ENCODE data around the gene KLRF1. TPM values are rescaled to one million over a fixed set of nuclear protein-coding genes. Genes with fewer than 3 reads are reported as not detected.
"Not testable (repeated sequence)": the region's sequence is repeated elsewhere in the genome, so short reads cannot be mapped to it uniquely, and the experiment has no call there.

The KLRF1 gene
- total RNA-seq, 1 experiment from 2014 or later: not detected

DNA sequence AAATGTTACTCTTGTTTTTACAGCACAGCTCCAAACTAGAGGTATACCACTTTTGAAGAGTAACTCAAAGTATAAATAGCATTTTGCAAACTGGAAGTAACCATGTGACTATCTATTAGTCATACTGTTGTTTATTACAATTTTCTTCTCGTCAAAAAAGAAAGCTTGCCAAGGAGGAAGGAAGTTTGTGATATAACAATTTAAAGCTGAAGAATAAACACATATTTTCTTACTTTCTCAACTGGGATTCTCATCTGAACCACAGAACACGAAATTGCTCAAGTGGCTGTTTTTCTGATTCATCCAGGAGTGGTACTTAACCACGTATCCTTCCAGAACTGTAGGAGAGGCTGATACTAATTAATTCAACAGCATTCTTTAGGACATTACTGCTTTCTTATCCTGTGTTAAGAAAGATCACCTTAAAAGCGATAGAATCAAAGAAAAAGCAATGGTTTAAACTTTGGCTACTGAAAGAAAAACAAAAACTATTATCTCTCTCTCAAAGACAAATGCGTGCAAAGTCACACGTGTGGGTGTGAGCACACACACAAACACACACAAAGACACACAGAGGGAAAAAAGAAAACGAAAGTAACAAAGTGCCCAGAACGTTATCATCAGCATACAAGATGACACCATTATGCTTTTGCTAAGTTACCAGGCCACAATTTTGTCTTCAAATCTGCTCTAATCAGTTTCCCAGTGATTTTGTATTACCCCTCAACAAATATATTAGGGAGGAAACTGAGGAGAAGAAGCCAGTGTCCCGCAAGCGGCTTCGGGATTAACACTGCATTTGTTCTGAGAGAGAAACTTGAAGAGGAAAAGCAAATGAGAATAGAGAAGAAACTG lies 42.3 kb downstream of the KLRF1 start, which contains the start of gene CLEC2B:
CLEC2B (minus strand) TSS at position 48 of the 855 bp plus-strand sequence.
- DNase-seq (ENCODE audit: low read depth): peak; percentile 16

- no peak for DNase-seq (ENCODE audit: low read depth)
These were observed 43.1 kb downstream of the KLRF1 start for GRCh38 chr12:9870286-9870866.

GRCh38 chr12:9872162-9872561 lies 44.9 kb downstream of the KLRF1 start:
- DNase-seq (ENCODE audit: low read depth): no peak

- no peak for DNase-seq (ENCODE audit: low read depth)
These were observed 45.5 kb downstream of the KLRF1 start for GRCh38 chr12:9872742-9873141.

GRCh38 chr12:9876120-9876519 lies 48.8 kb downstream of the KLRF1 start:
- not testable (repeated sequence) for DNase-seq (ENCODE audit: low read depth)

DNA sequence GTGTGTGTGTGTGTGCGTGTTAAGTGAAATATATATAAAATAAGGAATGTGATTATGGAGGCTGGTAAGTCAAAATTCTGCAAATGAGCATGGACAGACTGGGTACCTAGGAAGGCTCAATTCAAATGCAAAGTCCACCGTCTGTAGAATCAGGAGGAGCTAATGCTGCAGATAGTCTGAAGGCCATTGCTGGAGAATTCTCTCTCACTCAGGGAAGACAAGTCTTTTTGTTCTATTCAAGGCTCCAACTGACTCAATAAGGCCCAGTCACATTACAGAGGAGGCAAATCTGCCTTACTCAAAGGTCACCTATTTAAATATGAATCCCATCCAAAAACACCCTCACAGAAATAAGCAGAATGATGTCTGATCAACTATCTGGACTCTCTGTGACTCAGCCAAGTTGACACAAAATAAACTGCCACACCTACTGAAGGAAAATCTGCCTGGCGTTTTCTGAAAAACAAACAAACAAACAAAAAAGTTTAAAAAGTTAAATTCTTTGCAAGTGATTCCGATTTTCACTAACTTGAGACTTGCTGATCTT lies 53.3 kb downstream of the KLRF1 start:
- no peak for DNase-seq (ENCODE audit: low read depth)

GRCh38 chr12:9881246-9881645 lies 54.0 kb downstream of the KLRF1 start, which contains the start of gene KLRF2:
Gene KLRF2 (plus strand): TSS chr12:9881489. CDS start chr12:9881596, 107 bp downstream.
- no peak for DNase-seq (ENCODE audit: low read depth)

- DNase-seq (ENCODE audit: low read depth): no peak
These were observed 54.7 kb downstream of the KLRF1 start for GRCh38 chr12:9881988-9882387.

GRCh38 chr12:9883175-9883574 lies 55.9 kb downstream of the KLRF1 start:
- no peak for DNase-seq (ENCODE audit: low read depth)

- DNase-seq (ENCODE audit: low read depth): no peak
These were observed 61.5 kb downstream of the KLRF1 start for GRCh38 chr12:9888665-9889273.

Other genes with a start within 250 kb of the KLRF1 start
- gene KLRB1, start 219.6 kb upstream of the KLRF1 start, total RNA-seq (2014; rRNA removed; shearing (Covaris generic)): not detected in 2 replicates
- gene CLEC2D, start 157.8 kb upstream of the KLRF1 start, total RNA-seq (2014; rRNA removed; shearing (Covaris generic)): 0.34 and 0.39 TPM in 2 replicates
- not detected in 2 replicates for gene CLECL1, start 94.4 kb upstream of the KLRF1 start, total RNA-seq (2014; rRNA removed; shearing (Covaris generic))
- 0.12 and 0.57 TPM in 2 replicates for gene CD69, start 66.6 kb upstream of the KLRF1 start, total RNA-seq (2014; rRNA removed; shearing (Covaris generic))
- gene CLEC2B, start 41.9 kb downstream of the KLRF1 start, total RNA-seq (2014; rRNA removed; shearing (Covaris generic)): 0.60 and 1.3 TPM in 2 replicates
- gene KLRF2, start 54.0 kb downstream of the KLRF1 start, total RNA-seq (2014; rRNA removed; shearing (Covaris generic)): not detected in 2 replicates
- gene CLEC2A, start 104.9 kb downstream of the KLRF1 start, total RNA-seq (2014; rRNA removed; shearing (Covaris generic)): not detected in 2 replicates
- not detected in 2 replicates for gene CLEC12A, start 143.9 kb downstream of the KLRF1 start, total RNA-seq (2014; rRNA removed; shearing (Covaris generic))
- gene CLEC1B, start 171.6 kb downstream of the KLRF1 start, total RNA-seq (2014; rRNA removed; shearing (Covaris generic)): not detected in 2 replicates
- gene CLEC12B, start 183.1 kb downstream of the KLRF1 start, total RNA-seq (2014; rRNA removed; shearing (Covaris generic)): not detected in 2 replicates
- not detected in 2 replicates for gene CLEC9A, start 203.2 kb downstream of the KLRF1 start, total RNA-seq (2014; rRNA removed; shearing (Covaris generic))

Data from Daoy (cell line).